GM21576 (cell line): Measurements from ENCODE around the gene TPRG1L.
A peak's percentile ranks its signal among the peaks of the same experiment; 100 is the strongest.

ENCODE experiments used
- ATAC-seq: cut with Tn5 transposase; IDR thresholded peaks from one replicate; pipeline ENCODE4 v1.9.1; 2021; ENCODE audit warnings: mild to moderate bottlenecking, moderate library complexity; ENCODE audit not compliant: unreplicated experiment

Gene TPRG1L

GRCh38 chr1:3641816-3642215 lies 17.0 kb downstream of the TPRG1L start:
- ATAC-seq, result no peak

- ATAC-seq, result no peak
Measured at GRCh38 chr1:3642919-3643675, 18.3 kb downstream of the TPRG1L start.

GRCh38 chr1:3644273-3644672 lies 19.5 kb downstream of the TPRG1L start:
- no peak for ATAC-seq

GRCh38 chr1:3645247-3645646 lies 20.4 kb downstream of the TPRG1L start:
- ATAC-seq, result no peak

- ATAC-seq, result no peak
Measured at GRCh38 chr1:3645666-3646355, 21.0 kb downstream of the TPRG1L start.

- ATAC-seq, result no peak
Measured at GRCh38 chr1:3646596-3646995, 21.8 kb downstream of the TPRG1L start.

GRCh38 chr1:3649342-3650247 lies 24.8 kb downstream of the TPRG1L start, which contains the start of gene WRAP73:
TSS of gene WRAP73 (minus strand) at chr1:3650103. CDS start at chr1:3649999, 104 bp downstream.
- peak; percentile 61 for ATAC-seq

- ATAC-seq, result no peak
Measured at GRCh38 chr1:3650248-3651025, 25.6 kb downstream of the TPRG1L start.

GRCh38 chr1:3651026-3651929 lies 26.5 kb downstream of the TPRG1L start:
- ATAC-seq, result no peak

- no peak for ATAC-seq
Measured at GRCh38 chr1:3651930-3652547, 27.2 kb downstream of the TPRG1L start, which contains the start of gene TP73. TSS of gene TP73 (plus strand) at chr1:3652516. CDS start at chr1:3682366, 29,850 bp downstream.

GRCh38 chr1:3652548-3653285 lies 27.9 kb downstream of the TPRG1L start:
- no peak for ATAC-seq

GRCh38 chr1:3653286-3653618 lies 28.4 kb downstream of the TPRG1L start:
- ATAC-seq, result no peak

GRCh38 chr1:3654549-3655281 lies 29.9 kb downstream of the TPRG1L start:
- no peak for ATAC-seq

GRCh38 chr1:3656450-3657095 lies 31.8 kb downstream of the TPRG1L start:
- ATAC-seq, result peak; percentile 61

- ATAC-seq, result no peak
Measured at GRCh38 chr1:3657096-3657475, 32.3 kb downstream of the TPRG1L start.

- ATAC-seq, result no peak
Measured at GRCh38 chr1:3657578-3658230, 32.9 kb downstream of the TPRG1L start.

- no peak for ATAC-seq
Measured at GRCh38 chr1:3658231-3658615, 33.4 kb downstream of the TPRG1L start.
